HL-60 (cell line): ENCODE data around the gene NOL6.
"Not testable (repeated sequence)": the region's sequence is repeated elsewhere in the genome, so short reads cannot be mapped to it uniquely, and the experiment has no call there.

Experiments used
- DNase-seq, 2 experiments: peaks; one replicate each; pipeline ENCODE4 v3.0.0-alpha.2; 2010 to 2020; ENCODE audit warnings: low read depth in 1 of 2, low spot score in 1 of 2
- H3K27ac ChIP-seq: fragments of 250-450 bp; sonication (Bioruptor Pico); replicated peaks from 2 replicates; pipeline ENCODE4 v1.5.1; 2020; ENCODE audit warnings: mild to moderate bottlenecking, moderate library complexity
- H3K27me3 ChIP-seq: fragments of 250-450 bp; sonication (Bioruptor Pico); 2 replicates; pipeline ENCODE4 v1.5.1; 2021; ENCODE audit warnings: mild to moderate bottlenecking, moderate library complexity; ENCODE audit not compliant: insufficient read depth, poor library complexity, severe bottlenecking
- H3K4me3 ChIP-seq: replicated peaks from 2 replicates; pipeline ENCODE4 v1.5.1; 2011; ENCODE audit warnings: mild to moderate bottlenecking, control low read depth, low read length; ENCODE audit not compliant: insufficient read depth
- CTCF ChIP-seq: IDR thresholded peaks from one replicate; pipeline ENCODE4 v1.5.1; 2011; ENCODE audit warnings: low read length, control low read depth, inconsistent platforms; ENCODE audit not compliant: insufficient read depth
- GABPA ChIP-seq: IDR thresholded peaks from 2 replicates; pipeline ENCODE4 v1.6.1; 2012; ENCODE audit warnings: low read depth
- POLR2AphosphoS5 ChIP-seq: IDR thresholded peaks from 2 replicates; pipeline ENCODE4 v1.6.1; 2012; ENCODE audit warnings: low read depth
- REST ChIP-seq: IDR thresholded peaks from 2 replicates; pipeline ENCODE4 v1.6.1; 2012; ENCODE audit warnings: low read depth; ENCODE audit not compliant: insufficient replicate concordance
- SPI1 ChIP-seq: IDR thresholded peaks from 2 replicates; pipeline ENCODE4 v1.6.1; 2012; ENCODE audit warnings: low read depth, mild to moderate bottlenecking, borderline replicate concordance

NOL6 gene

GRCh38 chr9:33425128-33425533, 48.6 kb downstream of the NOL6 start:
- no peak overlapping the region for H3K4me3 ChIP-seq
- TF ChIP-seq GABPA: no peak
- DNase-seq: no peak
- no peaks in the 10 kb centered on the region for H3K27me3 ChIP-seq
- H3K27ac ChIP-seq: no peak overlapping the region

GRCh38 chr9:33424492-33424891, 49.2 kb downstream of the NOL6 start:
- not testable (repeated sequence) for H3K27ac ChIP-seq, H3K27me3 ChIP-seq, DNase-seq, H3K4me3 ChIP-seq

- not testable (repeated sequence) for H3K4me3 ChIP-seq, H3K27me3 ChIP-seq, H3K27ac ChIP-seq, DNase-seq
Observed at GRCh38 chr9:33424043-33424442, 49.7 kb downstream of the NOL6 start.

GRCh38 chr9:33419708-33420303, 53.9 kb downstream of the NOL6 start:
- no peak for DNase-seq
- H3K27ac ChIP-seq: no peak overlapping the region
- H3K4me3 ChIP-seq: no peak overlapping the region
- H3K27me3 ChIP-seq: no peaks in the 10 kb centered on the region
- TF ChIP-seq GABPA (no peak), REST (no peak), SPI1 (no peak), POLR2AphosphoS5 (no peak), CTCF (no peak)

GRCh38 chr9:33418090-33418489, 55.6 kb downstream of the NOL6 start:
- DNase-seq: no peak
- no peaks in the 10 kb centered on the region for H3K27me3 ChIP-seq
- TF ChIP-seq POLR2AphosphoS5: no peak
- no peak for TF ChIP-seq REST
- TF ChIP-seq SPI1: no peak
- no peak for TF ChIP-seq GABPA
- no peak for TF ChIP-seq CTCF

More at GRCh38 chr9:33418090-33418489, 55.6 kb downstream of the NOL6 start:
- Histone ChIP-seq H3K27ac (no peak overlapping the region), H3K4me3 (no peak overlapping the region)
